Measurements from ENCODE around the gene PAX5.

PAX5 gene

GRCh38 chr9:37037503-37038301 lies 3.6 kb upstream of the PAX5 start:
- no peak for DNase-seq (ENCODE audit: low spot score)

GRCh38 chr9:37036776-37037502 lies 2.9 kb upstream of the PAX5 start:
- DNase-seq (ENCODE audit: low spot score) = no peak

- no peak for DNase-seq (ENCODE audit: low spot score)
These were observed 2.3 kb upstream of the PAX5 start for GRCh38 chr9:37036371-37036775.

- no peak for DNase-seq (ENCODE audit: low spot score)
These were observed 1.7 kb upstream of the PAX5 start for GRCh38 chr9:37035648-37036370.

- no peak for DNase-seq (ENCODE audit: low spot score)
These were observed 1.0 kb upstream of the PAX5 start for GRCh38 chr9:37034938-37035647.

- DNase-seq (ENCODE audit: low spot score) = no peak
These were observed 353 bp upstream of the PAX5 start for GRCh38 chr9:37034305-37034937.

GRCh38 chr9:37033141-37033540 lies 927 bp downstream of the PAX5 start:
- DNase-seq (ENCODE audit: low spot score) = no peak

- no peak for DNase-seq (ENCODE audit: low spot score)
These were observed 1.4 kb downstream of the PAX5 start for GRCh38 chr9:37032713-37033112.

- no peak for DNase-seq (ENCODE audit: low spot score)
These were observed 2.2 kb downstream of the PAX5 start for GRCh38 chr9:37031902-37032301.

- DNase-seq (ENCODE audit: low spot score) = no peak
These were observed 3.0 kb downstream of the PAX5 start for GRCh38 chr9:37031081-37031480.

GRCh38 chr9:37030611-37030939 lies 3.5 kb downstream of the PAX5 start:
- no peak for DNase-seq (ENCODE audit: low spot score)

GRCh38 chr9:37029776-37030610 lies 4.1 kb downstream of the PAX5 start:
- DNase-seq (ENCODE audit: low spot score) = no peak

GRCh38 chr9:37029304-37029775 lies 4.7 kb downstream of the PAX5 start:
- DNase-seq (ENCODE audit: low spot score) = peak; percentile 60

- DNase-seq (ENCODE audit: low spot score) = no peak
These were observed 5.5 kb downstream of the PAX5 start for GRCh38 chr9:37028420-37029031.

- DNase-seq (ENCODE audit: low spot score) = peak; percentile 98
These were observed 6.3 kb downstream of the PAX5 start for GRCh38 chr9:37027582-37028419.

- DNase-seq (ENCODE audit: low spot score) = peak; percentile 50
These were observed 7.0 kb downstream of the PAX5 start for GRCh38 chr9:37026931-37027581.

- DNase-seq (ENCODE audit: low spot score) = peak; percentile 33
These were observed 7.7 kb downstream of the PAX5 start for GRCh38 chr9:37026113-37026930.

GRCh38 chr9:37025823-37026112 lies 8.3 kb downstream of the PAX5 start:
- DNase-seq (ENCODE audit: low spot score) = no peak

All from SK-N-DZ (cell line).